ENCODE results near the gene SCT. TPM values are rescaled to one million over a fixed set of nuclear protein-coding genes. Genes with fewer than 3 reads are reported as not detected.

SCT gene
- total RNA-seq, 2 experiments from 2014 or later = not detected

DNA sequence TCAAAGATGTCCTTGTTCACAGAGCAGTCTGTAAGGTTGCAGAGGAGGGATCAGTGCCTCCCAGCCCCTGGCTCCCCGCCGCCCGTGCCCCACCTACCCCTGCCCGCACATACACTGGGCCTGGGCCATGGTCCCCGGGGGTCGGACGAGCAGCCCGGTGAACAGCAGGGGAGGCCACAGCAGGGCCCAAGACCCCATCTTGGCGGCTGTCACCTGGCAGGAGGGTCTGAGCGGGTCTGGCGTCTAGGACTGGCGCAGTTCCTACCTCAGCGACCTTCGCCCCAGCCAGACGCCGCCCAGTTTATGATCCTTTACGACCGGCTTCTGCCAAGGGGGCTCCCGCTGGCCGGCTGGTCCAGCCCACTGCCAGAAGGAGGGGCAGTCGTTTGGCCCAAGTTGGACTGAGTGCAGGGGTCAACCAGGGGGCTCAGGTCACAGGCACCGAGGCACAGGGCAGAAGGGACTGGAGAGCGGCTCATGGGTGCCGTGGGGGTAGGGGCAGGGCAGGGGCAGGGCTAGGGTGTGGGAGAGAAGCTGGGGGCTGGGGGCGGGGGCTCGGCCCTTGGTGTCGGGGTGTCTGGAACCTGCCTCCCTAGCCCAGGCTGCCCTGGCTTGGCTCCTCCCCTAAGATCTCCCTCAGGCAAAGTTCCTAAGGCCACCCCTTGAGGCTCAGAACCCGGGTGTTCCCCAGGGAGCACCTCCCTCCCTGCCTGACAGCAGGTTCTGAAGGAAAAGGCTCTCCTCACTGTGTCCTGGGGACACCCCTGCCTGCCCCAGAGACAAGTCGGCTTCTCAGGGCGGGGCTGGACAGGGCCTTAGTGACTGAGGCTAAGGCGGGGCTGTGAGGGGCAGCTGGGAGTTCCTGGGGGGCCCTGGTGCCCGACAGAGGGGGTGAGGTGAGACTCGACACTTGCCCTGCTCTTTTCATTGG lies 2.0 kb downstream of the SCT start, which contains the start of gene CDHR5:
Gene CDHR5 (minus strand): TSS at position 251 of the 931 bp plus-strand sequence. CDS start 53 bp downstream, at position 198.
- Mint-ChIP-seq H3K4me1 (peaks cover 15% of the 10 kb centered on the region), H3K9me3 (no peaks in the 10 kb centered on the region), H3K4me3 (no peak within 1 kb of the TSS), H3K27me3 (peaks cover 12% of the 10 kb centered on the region), H3K27ac (no peak within 1 kb of the TSS), H3K36me3 (peaks cover 2% of the 10 kb centered on the region)
- DNase-seq (peak; percentile 36), ATAC-seq (ENCODE audit: low read depth) (no peak)
- POLR2A ChIA-PET = interaction anchor here (1.0 kb wide), 1 partner anchor 9 kb away, joined by 4 read pairs; the partner anchor contains the start of gene IRF7

DNA sequence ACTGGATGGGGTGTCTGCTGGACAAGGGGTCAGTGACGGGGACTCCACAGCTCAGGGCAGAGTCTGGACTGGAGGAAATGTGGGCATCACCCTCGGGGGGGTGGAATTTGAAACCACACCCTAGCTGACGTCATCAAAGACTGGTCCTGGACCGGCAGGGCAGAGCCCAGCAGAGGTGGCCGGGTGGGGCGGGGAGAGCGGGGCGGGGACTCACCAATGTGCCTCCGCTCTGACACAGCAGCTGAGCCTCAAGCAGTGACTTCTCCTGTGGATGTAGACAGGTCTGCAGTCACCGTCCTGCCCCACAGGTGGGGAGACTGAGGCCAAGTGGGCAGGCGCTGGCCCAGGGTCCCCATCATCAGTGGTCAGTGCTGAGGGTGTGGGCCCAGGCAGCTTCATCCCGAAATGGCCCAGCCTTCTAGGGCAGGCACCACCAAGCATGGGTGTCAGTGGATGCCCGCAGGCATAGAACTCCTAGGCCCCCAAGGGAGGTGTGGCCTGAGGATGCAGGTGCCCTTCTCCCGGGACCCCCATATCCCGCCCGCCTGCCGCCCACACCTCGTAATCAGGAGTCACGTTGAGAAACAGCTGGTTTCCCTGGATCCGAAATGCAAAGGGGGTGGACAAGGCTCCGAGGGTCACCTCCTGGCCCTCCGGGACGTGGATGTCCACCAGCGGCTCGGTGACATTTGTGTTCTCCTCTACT lies 2.8 kb downstream of the SCT start:
- Mint-ChIP-seq H3K36me3 (peaks cover 2% of the 10 kb centered on the region), H3K4me3 (no peak overlapping the region), H3K27me3 (peaks cover 12% of the 10 kb centered on the region), H3K9me3 (no peaks in the 10 kb centered on the region), H3K4me1 (peaks cover 9% of the 10 kb centered on the region), H3K27ac (no peak overlapping the region)
- ATAC-seq (ENCODE audit: low read depth) = no peak
- DNase-seq = peak; percentile 29
- POLR2A ChIA-PET = interaction anchor here (1.1 kb wide), 1 partner anchor 10 kb away, joined by 3 read pairs; no protein-coding TSS in a partner anchor

DNA sequence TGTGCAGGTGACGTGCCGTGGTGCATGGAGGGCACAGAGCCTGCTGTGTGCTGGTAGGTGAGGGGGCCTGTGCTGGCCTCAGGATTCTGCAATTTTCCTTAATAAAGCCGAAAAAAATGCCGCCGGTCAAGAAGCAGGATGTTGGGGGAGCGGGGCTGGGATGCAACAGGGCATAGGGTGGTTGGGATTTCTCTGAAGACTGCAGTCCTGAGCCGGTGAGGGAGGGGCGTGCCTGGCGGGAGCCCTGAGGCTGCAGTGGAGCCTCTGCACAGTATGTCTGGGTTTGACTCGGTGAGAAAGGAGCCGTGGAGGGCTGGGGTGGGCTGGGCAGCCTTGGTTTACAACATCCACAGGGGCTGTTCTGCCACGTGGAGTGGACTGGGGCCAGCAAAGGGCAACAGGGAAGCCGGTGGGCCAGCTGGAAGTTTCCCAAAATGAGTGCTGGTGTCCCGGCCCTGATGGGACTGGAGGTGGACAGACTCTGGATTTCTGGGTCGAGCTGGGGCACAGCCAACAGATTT lies 3.6 kb downstream of the SCT start:
- Mint-ChIP-seq H3K4me3 (no peak overlapping the region), H3K4me1 (peaks cover 3% of the 10 kb centered on the region), H3K9me3 (no peaks in the 10 kb centered on the region), H3K36me3 (peaks cover 2% of the 10 kb centered on the region), H3K27me3 (peaks cover 10% of the 10 kb centered on the region), H3K27ac (no peak overlapping the region)
- POLR2A ChIA-PET = interaction anchor here (1.1 kb wide), 1 partner anchor 9 kb away, joined by 3 read pairs; no protein-coding TSS in a partner anchor
- ATAC-seq (ENCODE audit: low read depth) (no peak), DNase-seq (no peak)

DNA sequence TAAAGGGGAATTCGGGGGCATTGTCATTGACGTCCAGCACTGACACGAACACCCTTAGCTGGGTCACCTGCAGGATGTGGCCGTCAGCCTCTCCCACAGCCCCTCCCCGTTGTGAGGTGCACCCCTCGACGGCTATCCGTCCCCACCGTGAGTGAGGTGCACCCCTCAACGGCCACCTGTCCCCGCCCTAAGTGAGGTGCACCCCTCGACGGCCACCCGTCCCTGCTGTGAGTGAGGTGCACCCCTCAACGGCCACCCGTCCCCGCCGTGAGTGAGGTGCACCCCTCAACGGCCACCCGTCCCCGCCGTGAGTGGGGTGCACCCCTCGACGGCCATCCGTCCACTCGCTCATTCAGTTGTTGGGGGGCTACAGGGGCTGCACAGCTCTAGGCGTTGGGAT lies 5.1 kb downstream of the SCT start:
- H3K27ac Mint-ChIP-seq = peak overlapping the region; percentile 42
- POLR2A ChIA-PET = no interaction called here

DNA sequence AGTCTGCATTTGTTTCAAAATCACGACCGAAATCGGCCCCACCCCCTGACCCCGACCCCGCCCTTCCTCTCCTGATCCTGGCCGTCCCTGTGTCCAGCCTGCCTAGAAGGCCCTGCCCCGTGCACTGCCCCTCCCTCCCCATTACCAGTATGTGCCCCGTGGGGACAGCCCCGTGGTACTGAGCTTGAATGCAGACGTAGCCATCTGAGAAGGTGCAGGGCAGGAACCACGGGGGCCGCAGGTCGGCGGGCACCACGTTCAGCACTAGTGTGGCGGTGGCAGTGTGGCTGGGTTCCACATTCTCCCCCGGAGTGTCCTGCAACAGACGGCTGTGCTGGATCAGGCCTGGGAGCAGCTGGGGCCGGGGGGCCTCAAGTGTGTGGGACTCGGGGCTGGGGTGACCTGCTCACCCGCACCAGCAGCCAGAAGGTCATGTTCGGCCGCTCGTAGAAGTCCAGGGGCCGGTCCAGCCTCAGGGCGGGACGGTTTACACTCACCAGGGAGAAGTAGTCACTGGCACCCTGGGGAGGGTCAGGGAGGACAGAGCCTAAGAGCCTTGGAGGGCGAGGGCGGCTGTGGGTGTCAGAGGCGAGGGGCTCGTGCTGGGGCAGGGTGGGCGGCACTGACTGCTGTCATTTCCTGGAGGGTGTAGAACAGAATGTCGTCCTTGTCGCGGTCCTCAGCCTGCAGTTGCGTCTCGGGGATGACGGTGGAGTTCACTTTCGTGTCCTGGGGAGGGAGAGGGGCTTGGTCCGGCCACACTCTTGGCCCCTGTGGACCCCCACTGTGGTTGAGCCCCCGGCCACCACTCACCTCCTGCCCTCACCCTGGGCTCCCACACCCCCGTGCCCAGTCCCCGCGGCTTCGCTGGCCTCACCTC lies 5.8 kb downstream of the SCT start:
- H3K27ac Mint-ChIP-seq = no peak overlapping the region
- no peaks in the 10 kb centered on the region for H3K36me3 Mint-ChIP-seq
- ATAC-seq (ENCODE audit: low read depth) (no peak), DNase-seq (peak; percentile 31)
- H3K4me3 Mint-ChIP-seq = no peak overlapping the region
- no peaks in the 10 kb centered on the region for H3K27me3 Mint-ChIP-seq
- no peaks in the 10 kb centered on the region for H3K9me3 Mint-ChIP-seq
- peaks cover 5% of the 10 kb centered on the region for H3K4me1 Mint-ChIP-seq
- POLR2A ChIA-PET = no interaction called here

More for the DNA sequence above, 5.1 kb downstream of the SCT start:
- DNase-seq (no peak), ATAC-seq (ENCODE audit: low read depth) (no peak)
- Mint-ChIP-seq H3K9me3 (no peaks in the 10 kb centered on the region), H3K36me3 (no peaks in the 10 kb centered on the region), H3K4me1 (no peaks in the 10 kb centered on the region), H3K4me3 (no peak overlapping the region), H3K27me3 (no peaks in the 10 kb centered on the region)

DNA sequence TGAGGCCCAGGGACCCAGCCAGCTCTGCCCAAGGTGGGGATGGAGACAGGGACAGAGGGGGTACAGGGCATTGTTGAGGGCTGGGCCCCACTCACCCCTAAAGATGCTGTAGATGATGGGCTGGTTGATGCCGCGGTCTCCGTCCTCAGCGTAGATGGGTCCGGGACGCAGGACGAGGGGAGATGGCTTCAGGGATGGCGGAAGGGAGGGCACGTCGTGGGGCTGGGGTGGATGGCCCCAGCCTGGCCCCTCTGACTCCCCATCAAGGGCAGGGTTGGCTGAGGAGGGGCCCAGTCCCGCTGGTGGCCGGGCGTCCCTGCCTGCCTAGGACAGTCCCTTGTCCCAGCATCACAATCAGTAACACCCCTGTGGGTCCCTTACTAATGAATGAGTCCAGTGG lies 6.8 kb downstream of the SCT start:
- Mint-ChIP-seq H3K4me1 (peaks cover 6% of the 10 kb centered on the region), H3K36me3 (no peaks in the 10 kb centered on the region), H3K9me3 (no peaks in the 10 kb centered on the region), H3K27me3 (no peaks in the 10 kb centered on the region), H3K27ac (no peak overlapping the region), H3K4me3 (no peak overlapping the region)
- POLR2A ChIA-PET = no interaction called here
- DNase-seq = no peak
- no peak for ATAC-seq (ENCODE audit: low read depth)

DNA sequence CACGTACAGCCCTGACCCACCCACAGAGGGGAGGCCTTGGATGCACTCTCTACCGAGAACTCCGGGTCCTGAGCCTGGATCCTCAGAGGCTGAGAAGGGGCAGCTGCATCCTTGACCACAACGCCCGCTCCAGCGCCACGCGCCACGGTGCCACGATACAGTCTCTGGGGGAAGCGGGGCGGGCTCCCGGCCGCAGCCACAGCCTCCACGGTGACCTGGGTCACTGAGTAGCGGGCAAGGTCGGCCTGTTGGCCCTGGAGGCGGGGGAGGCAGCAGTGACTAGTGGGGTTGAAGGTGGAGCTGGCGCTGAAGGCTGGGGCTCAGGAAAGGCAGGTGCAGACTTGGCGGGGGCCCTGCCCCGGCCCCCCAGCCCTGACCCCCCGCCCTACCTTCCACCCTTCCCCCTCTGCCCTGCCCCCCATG lies 7.3 kb downstream of the SCT start:
- Mint-ChIP-seq H3K27ac (no peak overlapping the region), H3K9me3 (no peaks in the 10 kb centered on the region), H3K4me1 (peaks cover 6% of the 10 kb centered on the region), H3K36me3 (peaks cover under 1% of the 10 kb centered on the region), H3K4me3 (no peak overlapping the region), H3K27me3 (no peaks in the 10 kb centered on the region)
- POLR2A ChIA-PET = no interaction called here
- peak; percentile 32 for DNase-seq
- ATAC-seq (ENCODE audit: low read depth) = no peak

DNA sequence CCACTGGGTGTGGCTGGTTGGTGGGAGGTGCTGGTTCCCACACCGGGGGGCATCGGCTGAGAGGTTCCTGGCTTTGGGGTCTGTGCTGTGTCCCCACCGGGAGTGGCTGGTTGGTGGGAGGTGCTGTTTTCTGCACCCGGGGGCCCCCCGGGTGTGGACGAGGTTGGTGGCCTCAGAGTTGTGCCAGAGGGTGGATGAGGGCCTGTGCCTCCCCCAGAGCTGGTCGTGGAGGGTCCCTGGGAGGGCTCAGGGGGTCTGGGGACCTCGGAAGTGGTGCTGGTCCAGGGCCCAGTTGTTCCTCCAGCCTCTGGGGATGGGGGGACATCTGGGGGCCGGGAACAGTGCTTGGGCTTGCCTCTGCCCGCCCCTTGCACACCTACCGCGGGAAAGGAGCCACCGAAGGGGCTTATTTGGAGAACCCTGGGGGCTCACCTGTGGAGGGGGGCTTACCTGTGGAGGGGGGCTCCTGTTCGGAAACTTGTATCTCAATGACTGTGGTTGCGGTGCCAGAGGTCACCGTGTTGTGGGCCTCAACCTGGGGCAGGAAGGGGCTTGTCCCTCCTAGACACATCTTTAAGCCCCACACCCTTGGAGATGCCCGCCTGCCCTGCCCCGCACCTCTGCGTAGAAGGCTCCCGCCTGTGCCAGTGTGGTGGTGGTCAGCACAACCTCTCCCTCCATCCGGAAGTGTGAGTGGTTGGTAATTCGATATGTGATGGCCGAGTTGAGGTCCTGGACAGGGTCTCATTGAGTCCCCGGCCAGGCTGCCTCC lies 7.9 kb downstream of the SCT start:
- no peaks in the 10 kb centered on the region for H3K27me3 Mint-ChIP-seq
- POLR2A ChIA-PET = interaction anchor here (0.5 kb wide), 1 partner anchor 402 kb away, joined by 3 read pairs; no protein-coding TSS in a partner anchor
- no peak overlapping the region for H3K27ac Mint-ChIP-seq
- H3K9me3 Mint-ChIP-seq = no peaks in the 10 kb centered on the region
- peak; percentile 31 for DNase-seq
- H3K36me3 Mint-ChIP-seq = peaks cover 6% of the 10 kb centered on the region
- H3K4me1 Mint-ChIP-seq = peaks cover 10% of the 10 kb centered on the region
- H3K4me3 Mint-ChIP-seq = no peak overlapping the region
- no peak for ATAC-seq (ENCODE audit: low read depth)

DNA sequence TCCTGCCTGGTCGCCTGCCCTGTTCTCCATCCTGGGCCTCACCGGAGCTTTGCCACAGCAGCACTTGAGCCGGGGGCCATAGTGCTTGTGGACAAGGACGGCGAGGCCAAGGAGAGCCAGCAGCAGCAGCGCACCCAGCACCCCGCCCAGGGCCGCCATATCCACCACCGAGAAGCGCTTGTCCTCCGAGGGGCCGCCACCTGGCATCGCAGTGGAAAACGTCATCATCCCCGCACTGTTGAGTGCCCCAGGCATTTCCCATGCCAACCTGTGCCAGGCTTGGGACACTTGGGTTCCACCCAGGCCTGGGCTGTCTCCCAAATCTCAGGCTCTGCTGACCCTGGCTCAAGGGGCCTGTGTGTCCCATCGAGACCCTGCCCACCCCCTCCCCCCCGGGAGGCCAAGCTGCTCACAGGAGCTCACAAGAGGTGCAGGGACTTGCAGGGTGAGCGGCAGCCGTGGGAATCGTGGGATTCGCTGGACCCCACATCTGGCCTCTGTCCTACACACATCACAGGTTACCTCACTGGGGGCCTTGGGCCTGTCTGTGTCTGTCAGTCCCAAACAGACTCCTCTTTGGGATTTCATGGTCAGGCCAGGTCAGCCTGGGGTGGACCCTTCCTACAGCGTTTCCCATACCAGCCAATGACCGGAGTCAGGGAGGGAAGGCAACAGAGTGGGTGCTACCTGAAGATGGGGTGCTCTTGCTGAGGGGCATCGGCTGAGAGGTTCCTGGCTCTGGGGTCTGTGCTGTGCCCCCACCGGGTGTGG lies 8.9 kb downstream of the SCT start:
- DNase-seq (peak; percentile 30), ATAC-seq (ENCODE audit: low read depth) (no peak)
- Mint-ChIP-seq H3K4me3 (no peak overlapping the region), H3K36me3 (peaks cover 9% of the 10 kb centered on the region), H3K27me3 (no peaks in the 10 kb centered on the region), H3K9me3 (no peaks in the 10 kb centered on the region), H3K27ac (no peak overlapping the region), H3K4me1 (peaks cover 10% of the 10 kb centered on the region)
- POLR2A ChIA-PET = no interaction called here

DNA sequence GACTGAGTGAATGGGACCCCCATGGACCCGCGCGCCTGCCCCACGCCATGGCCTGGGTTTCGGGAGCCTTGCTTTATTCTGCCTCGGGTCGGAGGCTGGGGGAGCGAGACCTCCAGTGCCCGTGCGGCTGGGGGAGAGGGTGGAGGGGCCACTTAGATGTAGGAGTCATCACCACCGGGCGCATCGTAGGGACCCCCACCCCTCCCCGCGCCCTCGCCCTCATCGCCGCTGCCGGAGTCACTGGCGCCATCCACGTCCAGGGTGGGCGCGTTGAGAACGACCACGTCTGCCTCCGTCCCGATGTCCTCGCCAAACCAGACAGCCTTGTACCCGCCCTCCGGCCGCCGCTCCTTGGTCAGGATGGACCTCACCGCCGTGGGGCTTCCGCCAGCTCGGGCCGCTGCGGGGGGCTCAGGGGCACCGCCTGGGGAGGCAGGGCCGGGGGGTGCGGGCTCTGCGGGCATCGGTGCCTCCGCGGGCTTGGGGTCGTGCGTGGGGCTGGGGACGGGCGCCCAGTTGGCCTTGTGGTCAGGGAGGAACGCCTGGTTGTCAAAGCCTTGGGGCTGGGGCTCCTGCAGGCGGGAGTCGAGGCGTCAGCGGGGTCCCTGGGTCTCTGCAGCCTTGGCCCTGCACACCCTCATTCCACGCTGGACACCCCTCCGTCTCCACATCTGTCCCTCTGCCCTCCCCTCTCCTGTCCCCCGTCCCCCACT lies 9.6 kb downstream of the SCT start:
- H3K4me1 Mint-ChIP-seq = peaks cover 10% of the 10 kb centered on the region
- H3K27me3 Mint-ChIP-seq = no peaks in the 10 kb centered on the region
- no peaks in the 10 kb centered on the region for H3K9me3 Mint-ChIP-seq
- H3K36me3 Mint-ChIP-seq = peaks cover 9% of the 10 kb centered on the region
- no peak overlapping the region for H3K27ac Mint-ChIP-seq
- POLR2A ChIA-PET = no interaction called here
- no peak for ATAC-seq (ENCODE audit: low read depth)
- no peak overlapping the region for H3K4me3 Mint-ChIP-seq
- DNase-seq = no peak

Measured in activated naive CD8-positive, alpha-beta T cell treated with anti-CD3 and anti-CD28 coated beads, Interleukin-2, amount 10 ng/mL, durations not matched to agents 7 days and 5 days (primary cell).